Peyer's patch (tissue), 4 donors: ENCODE measurements around the gene CNNM2. TPM values are rescaled to one million over a fixed set of nuclear protein-coding genes. Genes with fewer than 3 reads are reported as not detected.
A peak's percentile ranks its signal among the peaks of the same experiment; 100 is the strongest.

Experiments
- DNase-seq, 3 donors: peaks; one replicate each; pipeline ENCODE4 v3.0.0-alpha.2; 2017 to 2019
- H3K27ac ChIP-seq, 4 donors: fragments of 200-600 bp; sonication (generic); one replicate each; pipeline ENCODE4 v1.5.1; 2016 to 2019
- H3K27me3 ChIP-seq, 2 donors: fragments of 200-600 bp; sonication (generic); one replicate each; pipeline ENCODE4 v1.5.1; 2019
- H3K36me3 ChIP-seq, 3 donors: fragments of 200-600 bp; sonication (generic); one replicate each; pipeline ENCODE4 v1.5.1; 2016 to 2019
- H3K4me1 ChIP-seq, 4 donors: fragments of 200-600 bp; sonication (generic); one replicate each; pipeline ENCODE4 v1.5.1; 2016 to 2019
- H3K4me3 ChIP-seq, 4 donors: fragments of 200-600 bp; sonication (generic); 1 replicate in 3 of 4; 2 replicates in 1 of 4; pipeline ENCODE4 v1.5.1; 2016 to 2019; ENCODE audit warnings: mild to moderate bottlenecking in 1 of 4
- H3K9me3 ChIP-seq, 4 donors: fragments of 200-600 bp; sonication (generic); one replicate each; pipeline ENCODE4 v1.5.1; 2016 to 2019; ENCODE audit warnings: mild to moderate bottlenecking in 1 of 4
- CTCF ChIP-seq, 6 experiments: fragments of 450-650 bp in 4 of 6; fragments of 200-600 bp in 2 of 6; sonication (generic) in 1 of 6; IDR thresholded peaks; one replicate each; pipeline ENCODE4 v1.5.1; 2017 to 2019; ENCODE audit warnings: antibody characterized with exemption in 6 of 6, mild to moderate bottlenecking in 3 of 6, moderate library complexity in 1 of 6
- POLR2A ChIP-seq, 2 donors: fragments of 450-650 bp; IDR thresholded peaks; one replicate each; pipeline ENCODE4 v1.5.1; 2017; ENCODE audit warnings: antibody characterized with exemption in 2 of 2, mild to moderate bottlenecking in 2 of 2, moderate library complexity in 2 of 2
- total RNA-seq, 4 donors: library from RNA; depleted of rRNA; stranded (reverse); fragments of >200 nt; gene quantifications; one replicate each; pipeline ENCODE4 v1.1.0, GENCODE V29; 2016

The CNNM2 gene
- total RNA-seq, 4 donors from 2014 or later = 15.8 to 39.6 (median 19.2) TPM

- H3K9me3 ChIP-seq = no peaks in the 10 kb centered on the region
- no peak overlapping the region for H3K27ac ChIP-seq
- no peaks in the 10 kb centered on the region for H3K36me3 ChIP-seq
- no peak overlapping the region for H3K4me3 ChIP-seq
- TF ChIP-seq CTCF (IDR thresholded peaks at IDR 0.05) (no peak), POLR2A (IDR thresholded peaks at IDR 0.05) (no peak)
- no peaks in the 10 kb centered on the region for H3K27me3 ChIP-seq
- no peak for DNase-seq
- H3K4me1 ChIP-seq = no peaks in the 10 kb centered on the region
Measured at GRCh38 chr10:103047381-103047780, 129.3 kb downstream of the CNNM2 start.

GRCh38 chr10:103049237-103049636, 131.1 kb downstream of the CNNM2 start:
- Histone ChIP-seq H3K4me3 (no peak overlapping the region), H3K27me3 (no peaks in the 10 kb centered on the region), H3K36me3 (no peaks in the 10 kb centered on the region), H3K27ac (no peak overlapping the region), H3K4me1 (no peaks in the 10 kb centered on the region), H3K9me3 (no peaks in the 10 kb centered on the region)
- TF ChIP-seq CTCF (IDR thresholded peaks at IDR 0.05) (no peak), POLR2A (IDR thresholded peaks at IDR 0.05) (no peak)
- no peak for DNase-seq

GRCh38 chr10:103053659-103054581, 135.8 kb downstream of the CNNM2 start:
- DNase-seq = peak; percentile 29 to 82 (median 67)
- H3K36me3 ChIP-seq = no peaks in the 10 kb centered on the region
- TF ChIP-seq POLR2A (IDR thresholded peaks at IDR 0.05) (no peak), CTCF (IDR thresholded peaks at IDR 0.05) (peak in 4 of 6 experiments; percentile 14 to 58 (median 46))
- no peaks in the 10 kb centered on the region for H3K4me1 ChIP-seq
- no peaks in the 10 kb centered on the region for H3K9me3 ChIP-seq
- H3K27me3 ChIP-seq = no peaks in the 10 kb centered on the region
- peak overlapping the region in 2 of 4 donors; percentile 33 to 48 for H3K27ac ChIP-seq
- peak overlapping the region in 3 of 4 donors; percentile 14 to 34 (median 31) for H3K4me3 ChIP-seq

GRCh38 chr10:103054621-103055020, 136.5 kb downstream of the CNNM2 start:
- TF ChIP-seq CTCF (IDR thresholded peaks at IDR 0.05) = no peak
- TF ChIP-seq POLR2A (IDR thresholded peaks at IDR 0.05) = no peak

GRCh38 chr10:103055105-103055504, 137.0 kb downstream of the CNNM2 start:
- TF ChIP-seq CTCF (IDR thresholded peaks at IDR 0.05) (no peak), POLR2A (IDR thresholded peaks at IDR 0.05) (no peak)
- Histone ChIP-seq H3K4me3 (no peak overlapping the region), H3K27me3 (no peaks in the 10 kb centered on the region), H3K36me3 (no peaks in the 10 kb centered on the region), H3K9me3 (no peaks in the 10 kb centered on the region), H3K4me1 (no peaks in the 10 kb centered on the region), H3K27ac (no peak overlapping the region)
- no peak for DNase-seq

More at GRCh38 chr10:103054621-103055020, 136.5 kb downstream of the CNNM2 start:
- Histone ChIP-seq H3K27ac (no peak overlapping the region), H3K9me3 (no peaks in the 10 kb centered on the region), H3K36me3 (no peaks in the 10 kb centered on the region), H3K4me3 (no peak overlapping the region), H3K27me3 (no peaks in the 10 kb centered on the region), H3K4me1 (no peaks in the 10 kb centered on the region)
- DNase-seq = no peak
